Activated CD8-positive, alpha-beta memory T cell treated with anti-CD3 and anti-CD28 coated beads for 4 hours (primary cell): Measurements from ENCODE around the gene RBM8A.

Experiments used
- DNase-seq, 2 donors: peaks; one replicate each; pipeline ENCODE4 v3.0.0-alpha.2; 2020; ENCODE audit warnings: low read depth in 2 of 2

Gene RBM8A

GRCh38 chr1:145884675-145885074 lies 42.6 kb downstream of the RBM8A start:
- no peak for DNase-seq

- DNase-seq, result no peak
Observed at GRCh38 chr1:145879775-145880174, 47.5 kb downstream of the RBM8A start.

- no peak for DNase-seq
Observed at GRCh38 chr1:145878724-145879123, 48.6 kb downstream of the RBM8A start.

GRCh38 chr1:145877923-145878486 lies 49.3 kb downstream of the RBM8A start:
- no peak for DNase-seq

GRCh38 chr1:145874646-145875045 lies 52.6 kb downstream of the RBM8A start:
- DNase-seq, result no peak

GRCh38 chr1:145871994-145872924 lies 55.0 kb downstream of the RBM8A start:
- no peak for DNase-seq
